Activated CD4-positive, alpha-beta memory T cell treated with anti-CD3 and anti-CD28 coated beads for 36 hours (primary cell): Measurements from ENCODE around the gene ASAH2. TPM values are rescaled to one million over a fixed set of nuclear protein-coding genes. Genes with fewer than 3 reads are reported as not detected.
"Not testable (repeated sequence)": the region's sequence is repeated elsewhere in the genome, so short reads cannot be mapped to it uniquely, and the experiment has no call there.

ENCODE experiments used
- CTCF ChIA-PET: fragments of 350-600 bp; sonication (Branson Sonifier 250); formaldehyde crosslinking; loops from one replicate; lab custom pipeline; 2021; ENCODE audit warnings: antibody characterized with exemption, inconsistent platforms; lab: Charles Lee
- POLR2A ChIA-PET: fragments of 350-600 bp; sonication (Branson Sonifier 250); formaldehyde crosslinking; loops from one replicate; lab custom pipeline; 2021; ENCODE audit warnings: antibody characterized with exemption; lab: Charles Lee
- DNase-seq: peaks from one replicate; pipeline ENCODE4 v3.0.0-alpha.2; 2020
- H3K27ac Mint-ChIP-seq: one replicate; pipeline ENCODE4 v1.8.0; 2021; ENCODE audit warnings: mixed read lengths
- H3K27me3 Mint-ChIP-seq: one replicate; pipeline ENCODE4 v1.8.0; 2021; ENCODE audit warnings: mixed read lengths
- H3K36me3 Mint-ChIP-seq: one replicate; pipeline ENCODE4 v1.8.0; 2021; ENCODE audit warnings: mixed read lengths
- H3K4me1 Mint-ChIP-seq: one replicate; pipeline ENCODE4 v1.8.0; 2021; ENCODE audit warnings: low read depth, mixed read lengths
- H3K4me3 Mint-ChIP-seq: one replicate; pipeline ENCODE4 v1.8.0; 2021; ENCODE audit warnings: mild to moderate bottlenecking, mixed read lengths
- H3K9me3 Mint-ChIP-seq: one replicate; pipeline ENCODE4 v1.8.0; 2021; ENCODE audit warnings: mixed read lengths
- intact Hi-C: fragments of 100-400 bp; cut with micrococcal nuclease; formaldehyde crosslinking; loops from one replicate; pipeline ENCODE4 v1.15.1; 2023
- total RNA-seq, 2 experiments: library from RNA; stranded (reverse); gene quantifications; one replicate each; pipeline ENCODE4 v1.2.3, GENCODE V29; 2021

Gene ASAH2
- total RNA-seq, 2 experiments from 2014 or later = 3.0 to 3.3 TPM

DNA sequence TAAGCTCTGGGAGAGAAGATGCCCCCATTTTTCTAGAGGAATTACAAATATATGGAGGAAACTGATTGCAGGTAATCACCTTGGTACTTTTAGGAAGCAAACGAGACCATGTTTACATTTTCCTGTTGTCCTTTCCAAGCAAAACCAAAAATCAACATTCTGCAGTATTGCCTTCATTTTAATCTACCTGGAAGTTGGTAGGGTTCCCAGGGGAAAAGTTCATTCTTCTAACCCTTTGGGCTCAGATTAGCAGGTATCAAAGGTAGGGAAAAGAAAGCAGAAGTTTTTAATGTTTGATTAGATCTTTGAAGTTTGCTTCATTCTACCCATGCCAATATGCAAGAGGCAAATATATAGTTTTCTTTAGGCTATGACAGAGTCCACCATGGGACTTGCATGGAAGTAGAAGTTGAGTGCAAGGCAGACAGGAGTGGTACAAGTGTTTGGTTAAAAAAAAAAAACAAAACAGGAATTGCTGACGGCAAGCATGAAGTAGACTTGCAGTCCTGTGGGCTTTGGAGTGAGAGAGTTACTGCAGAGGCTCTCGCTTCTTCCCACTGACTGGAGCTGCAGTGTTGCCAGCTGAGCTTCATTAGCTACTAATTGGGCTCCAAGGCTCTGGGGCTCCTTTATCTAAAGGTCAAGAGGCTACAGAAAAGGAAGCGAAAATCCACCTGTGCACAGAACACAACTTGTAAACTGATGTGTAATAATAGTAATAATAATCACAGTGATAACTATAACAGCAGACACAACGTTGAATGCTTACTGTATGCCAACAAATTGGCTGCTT is 28.9 kb upstream of the ASAH2 start:
- no peak for DNase-seq
- Mint-ChIP-seq H3K4me3 (no peak overlapping the region), H3K4me1 (no peaks in the 10 kb centered on the region), H3K27ac (no peak overlapping the region), H3K27me3 (peaks cover 29% of the 10 kb centered on the region), H3K36me3 (no peaks in the 10 kb centered on the region), H3K9me3 (no peaks in the 10 kb centered on the region)
- intact Hi-C loops = no loop called here
- POLR2A ChIA-PET = no interaction called here
- CTCF ChIA-PET = no interaction called here

- ChIA-PET CTCF (no interaction called here), POLR2A (no interaction called here)
- Mint-ChIP-seq H3K9me3 (no peaks in the 10 kb centered on the region), H3K4me1 (no peaks in the 10 kb centered on the region), H3K4me3 (no peak overlapping the region), H3K27me3 (peaks cover 29% of the 10 kb centered on the region), H3K27ac (no peak overlapping the region), H3K36me3 (no peaks in the 10 kb centered on the region)
- no peak for DNase-seq
- intact Hi-C loops = loop anchor here (5.0 kb wide), 1 partner anchor 687 kb away; no protein-coding TSS in a partner anchor
Observed at GRCh38 chr10:50279489-50279888, 28.2 kb upstream of the ASAH2 start.

DNA sequence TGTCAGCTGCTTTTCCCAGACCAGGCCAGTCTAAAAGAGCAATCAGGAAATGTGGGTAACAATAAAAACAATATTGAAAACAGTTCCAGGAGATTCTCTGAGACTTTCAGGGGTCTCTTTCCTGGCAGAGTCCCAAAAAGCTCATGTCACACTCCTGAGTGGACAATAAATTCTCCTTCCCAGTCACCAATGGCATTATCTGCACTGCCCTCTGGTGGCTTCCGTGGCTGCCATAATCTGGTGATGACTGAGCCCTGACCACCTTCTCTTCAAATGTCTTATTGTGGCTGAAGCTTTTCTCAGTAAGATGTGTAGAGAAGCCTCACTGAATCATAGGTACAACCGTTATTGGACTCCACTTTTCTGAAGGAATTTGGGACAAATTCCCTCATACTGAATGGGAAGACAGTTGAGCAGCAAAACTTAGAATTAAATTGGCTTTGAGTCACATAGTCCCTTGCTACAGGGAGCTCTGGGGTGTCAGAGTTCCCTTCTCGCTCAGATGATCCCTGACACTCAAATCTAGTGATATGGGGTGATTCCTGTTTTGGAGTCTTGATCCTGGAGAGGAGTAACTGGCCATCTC is 24.4 kb upstream of the ASAH2 start:
- H3K4me1 Mint-ChIP-seq = no peaks in the 10 kb centered on the region
- intact Hi-C loops = loop anchor here (5.0 kb wide), 1 partner anchor 683 kb away; no protein-coding TSS in a partner anchor
- POLR2A ChIA-PET = no interaction called here
- DNase-seq = peak; percentile 57
- no peak overlapping the region for H3K27ac Mint-ChIP-seq
- H3K9me3 Mint-ChIP-seq = no peaks in the 10 kb centered on the region
- H3K4me3 Mint-ChIP-seq = no peak overlapping the region
- H3K27me3 Mint-ChIP-seq = peaks cover 13% of the 10 kb centered on the region
- CTCF ChIA-PET = interaction anchor here (0.8 to 1.4 kb wide), 8 partner anchors 21 to 375 kb away, joined by 3 to 5 read pairs (median 3); no protein-coding TSS in a partner anchor
- no peaks in the 10 kb centered on the region for H3K36me3 Mint-ChIP-seq

DNA sequence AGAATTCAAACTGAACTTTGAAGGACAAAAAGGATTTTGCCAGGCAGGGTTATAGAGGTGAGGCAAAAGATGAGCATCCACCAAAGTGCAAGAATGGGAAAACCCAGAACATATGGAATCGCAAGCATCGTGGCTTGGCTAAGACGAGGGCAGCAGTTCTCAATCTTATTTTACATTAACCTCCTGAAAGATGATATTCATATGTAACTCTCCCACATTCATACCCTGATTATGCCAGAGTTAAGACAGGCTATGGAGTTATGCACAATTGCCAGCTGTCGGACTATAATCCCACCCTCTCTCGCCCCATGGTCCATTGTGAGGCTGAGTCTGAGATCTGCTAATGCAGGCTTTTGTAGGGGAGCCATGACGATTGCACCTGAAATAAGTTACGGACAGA is 21.2 kb upstream of the ASAH2 start:
- H3K4me1 Mint-ChIP-seq = no peaks in the 10 kb centered on the region
- CTCF ChIA-PET = interaction anchor here (1.1 kb wide), 1 partner anchor 12 kb away, joined by 3 read pairs; no protein-coding TSS in a partner anchor
- intact Hi-C loops = no loop called here
- no peaks in the 10 kb centered on the region for H3K9me3 Mint-ChIP-seq
- DNase-seq = no peak
- POLR2A ChIA-PET = interaction anchor here (0.6 kb wide), 1 partner anchor 1742 kb away, joined by 5 read pairs; no protein-coding TSS in a partner anchor
- H3K4me3 Mint-ChIP-seq = no peak overlapping the region
- no peak overlapping the region for H3K27ac Mint-ChIP-seq
- peaks cover 13% of the 10 kb centered on the region for H3K27me3 Mint-ChIP-seq
- H3K36me3 Mint-ChIP-seq = no peaks in the 10 kb centered on the region

DNA sequence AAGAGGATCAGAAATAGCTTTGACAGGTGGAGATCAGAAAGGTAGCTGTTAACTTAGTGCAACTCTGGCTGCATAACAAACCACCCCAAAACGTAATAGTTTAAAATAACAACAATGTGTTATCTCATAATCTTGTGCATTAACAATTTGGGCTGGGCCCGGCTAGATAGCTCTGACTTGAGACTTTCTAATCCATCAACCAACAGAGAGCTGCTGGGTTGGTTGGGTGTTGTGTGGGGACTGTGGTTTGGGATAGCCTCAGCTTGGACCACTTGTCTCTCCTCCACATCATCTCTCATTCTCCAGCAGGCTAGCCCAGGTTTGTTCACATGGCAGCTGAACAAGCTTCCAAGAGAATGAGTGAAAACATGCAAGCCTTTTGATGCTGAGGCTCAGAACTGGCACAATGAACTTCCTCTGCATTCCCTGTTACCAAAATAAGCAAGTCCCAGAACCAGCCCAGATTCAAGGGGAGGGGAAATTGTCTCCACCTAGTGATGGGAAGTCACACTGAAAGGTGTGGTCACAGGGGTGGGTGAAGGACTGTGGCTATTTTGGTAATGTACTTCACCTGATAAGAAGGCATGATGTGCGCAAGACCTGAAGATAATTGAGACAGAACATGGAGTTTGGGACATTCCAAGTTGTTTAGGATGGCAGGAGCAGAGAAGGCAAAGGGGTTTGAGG is 20.4 kb upstream of the ASAH2 start:
- Mint-ChIP-seq H3K4me3 (no peak overlapping the region), H3K27ac (no peak overlapping the region), H3K27me3 (peaks cover 12% of the 10 kb centered on the region), H3K36me3 (no peaks in the 10 kb centered on the region), H3K9me3 (no peaks in the 10 kb centered on the region), H3K4me1 (no peaks in the 10 kb centered on the region)
- no peak for DNase-seq
- ChIA-PET POLR2A (no interaction called here), CTCF (no interaction called here)
- intact Hi-C loops = no loop called here

DNA sequence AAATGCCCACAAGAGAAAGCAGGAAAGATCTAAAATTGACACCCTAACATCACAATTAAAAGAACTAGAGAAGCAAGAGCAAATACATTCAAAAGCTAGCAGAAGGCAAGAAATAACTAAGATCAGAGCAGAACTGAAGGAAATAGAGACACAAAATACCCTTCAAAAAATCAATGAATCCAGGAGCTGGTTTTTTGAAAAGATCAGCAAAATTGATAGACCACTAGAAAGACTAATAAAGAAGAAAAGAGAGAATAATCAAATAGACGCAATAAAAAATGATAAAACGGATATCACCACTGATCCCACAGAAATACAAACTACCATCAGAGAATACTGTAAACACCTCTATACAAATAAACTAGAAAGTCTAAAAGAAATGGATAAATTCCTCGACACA is 16.6 kb upstream of the ASAH2 start:
- H3K4me3 Mint-ChIP-seq, POLR2A ChIA-PET, H3K27ac Mint-ChIP-seq, DNase-seq, intact Hi-C loops, H3K4me1 Mint-ChIP-seq, CTCF ChIA-PET, H3K9me3 Mint-ChIP-seq, H3K36me3 Mint-ChIP-seq: not testable (repeated sequence)
- H3K27me3 Mint-ChIP-seq = peaks cover 22% of the 10 kb centered on the region

- POLR2A ChIA-PET, CTCF ChIA-PET: not testable (repeated sequence)
- intact Hi-C loops = loop anchor here (5.0 kb wide), 1 partner anchor 375 kb away; no protein-coding TSS in a partner anchor
Observed at GRCh38 chr10:50262625-50263024, 11.3 kb upstream of the ASAH2 start.

DNA sequence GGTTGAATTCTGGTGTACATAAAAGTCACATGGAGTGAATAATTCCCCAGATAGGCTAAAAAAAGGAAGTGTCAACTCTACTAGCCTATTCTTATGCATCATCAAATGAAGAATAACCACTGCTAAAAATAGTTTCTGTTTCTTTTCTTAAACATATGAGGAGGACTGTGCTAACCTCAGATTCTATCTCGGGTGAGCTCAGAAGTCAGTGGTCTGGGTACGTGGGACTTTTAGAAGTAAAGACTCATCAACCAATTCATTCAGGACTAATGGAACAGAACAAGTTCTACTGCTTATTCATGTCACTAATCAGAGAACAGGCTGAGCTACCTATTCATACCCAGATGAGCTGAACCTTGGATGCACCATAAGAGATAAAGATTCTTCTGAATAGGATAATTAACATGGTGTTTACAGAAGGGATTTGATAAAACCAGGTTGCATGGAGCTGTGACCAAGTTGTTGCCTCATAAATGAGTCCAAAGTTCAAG is 9.5 kb upstream of the ASAH2 start:
- no peaks in the 10 kb centered on the region for H3K9me3 Mint-ChIP-seq
- H3K4me1 Mint-ChIP-seq = peaks cover 2% of the 10 kb centered on the region
- ChIA-PET CTCF (interaction anchor here (1.0 kb wide), 1 partner anchor 12 kb away, joined by 3 read pairs; no protein-coding TSS in a partner anchor), POLR2A (no interaction called here)
- H3K36me3 Mint-ChIP-seq = no peaks in the 10 kb centered on the region
- intact Hi-C loops = loop anchor here (5.0 kb wide), 1 partner anchor 376 kb away; no protein-coding TSS in a partner anchor
- H3K27me3 Mint-ChIP-seq = peaks cover 33% of the 10 kb centered on the region
- peak; percentile 15 for DNase-seq
- no peak overlapping the region for H3K27ac Mint-ChIP-seq
- H3K4me3 Mint-ChIP-seq = no peak overlapping the region

More at GRCh38 chr10:50262625-50263024, 11.3 kb upstream of the ASAH2 start:
- H3K36me3 Mint-ChIP-seq, H3K4me3 Mint-ChIP-seq, H3K4me1 Mint-ChIP-seq, H3K27ac Mint-ChIP-seq, H3K9me3 Mint-ChIP-seq, DNase-seq: not testable (repeated sequence)
- H3K27me3 Mint-ChIP-seq = peaks cover 34% of the 10 kb centered on the region

- POLR2A ChIA-PET = no interaction called here
Observed at GRCh38 chr10:50254479-50254878, 3.2 kb upstream of the ASAH2 start.

GRCh38 chr10:50250096-50250854 is 1.0 kb downstream of the ASAH2 start:
- intact Hi-C loops = no loop called here
- no peaks in the 10 kb centered on the region for H3K36me3 Mint-ChIP-seq
- H3K27me3 Mint-ChIP-seq = peaks cover 24% of the 10 kb centered on the region
- ChIA-PET CTCF (no interaction called here), POLR2A (no interaction called here)
- no peaks in the 10 kb centered on the region for H3K4me1 Mint-ChIP-seq
- H3K27ac Mint-ChIP-seq = no peak overlapping the region
- no peaks in the 10 kb centered on the region for H3K9me3 Mint-ChIP-seq
- no peak for DNase-seq
- no peak overlapping the region for H3K4me3 Mint-ChIP-seq

More at GRCh38 chr10:50254479-50254878, 3.2 kb upstream of the ASAH2 start:
- intact Hi-C loops = no loop called here
- DNase-seq = no peak
- no peak overlapping the region for H3K27ac Mint-ChIP-seq
- no peaks in the 10 kb centered on the region for H3K36me3 Mint-ChIP-seq
- H3K4me3 Mint-ChIP-seq = no peak overlapping the region
- CTCF ChIA-PET = interaction anchor here (0.7 kb wide), 1 partner anchor 21 kb away, joined by 3 read pairs; no protein-coding TSS in a partner anchor
- no peaks in the 10 kb centered on the region for H3K9me3 Mint-ChIP-seq
- H3K27me3 Mint-ChIP-seq = peaks cover 34% of the 10 kb centered on the region
- no peaks in the 10 kb centered on the region for H3K4me1 Mint-ChIP-seq

DNA sequence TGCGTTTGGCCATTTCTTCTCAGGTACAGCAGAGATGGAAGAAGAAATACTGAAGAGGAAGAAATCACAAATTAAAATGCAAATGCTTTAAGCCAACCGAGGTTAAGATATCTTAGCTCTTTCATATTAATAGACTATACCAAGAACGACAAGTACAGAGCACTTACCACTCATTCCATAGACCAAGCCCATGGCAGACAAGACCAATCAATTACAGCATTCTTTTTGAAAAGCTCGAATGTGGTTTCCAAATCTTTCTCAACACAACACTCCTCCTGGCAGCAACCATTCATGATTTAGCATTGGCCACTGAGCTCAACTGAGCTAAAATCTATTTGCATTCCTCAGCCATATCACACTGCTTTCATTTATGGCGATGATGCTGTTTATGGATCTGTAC is 2.7 kb downstream of the ASAH2 start:
- no peak overlapping the region for H3K27ac Mint-ChIP-seq
- POLR2A ChIA-PET = no interaction called here

More for the DNA sequence above, 2.7 kb downstream of the ASAH2 start:
- H3K27me3 Mint-ChIP-seq = peaks cover 23% of the 10 kb centered on the region
- no peaks in the 10 kb centered on the region for H3K9me3 Mint-ChIP-seq
- DNase-seq = no peak
- H3K4me3 Mint-ChIP-seq = no peak overlapping the region
- H3K36me3 Mint-ChIP-seq = no peaks in the 10 kb centered on the region
- intact Hi-C loops = no loop called here
- CTCF ChIA-PET = no interaction called here
- no peaks in the 10 kb centered on the region for H3K4me1 Mint-ChIP-seq
